IMR-90 (cell line): ENCODE results near the gene CYP11A1. TPM values are rescaled to one million over a fixed set of nuclear protein-coding genes. Genes with fewer than 3 reads are reported as not detected.

ENCODE experiments used
- ATAC-seq: fragments of 200-7000 bp; cut with Tn5 transposase; 2 replicates; pipeline ENCODE4 v1.9.1; 2020; ENCODE audit warnings: low read depth, mild to moderate bottlenecking, moderate library complexity
- BruUV-seq: library from RNA; stranded (reverse); fragments of 400-500 nt; replicated peaks from 2 replicates; lab custom pipeline; 2021; lab: Mats Ljungman, UMichigan
- CTCF ChIA-PET: fragments of 300-600 bp; formaldehyde crosslinking; extraction: SDS; loops from one replicate; lab custom pipeline; 2021; ENCODE audit warnings: antibody characterized with exemption; lab: Yijun Ruan, JAX
- POLR2A ChIA-PET: fragments of 300-600 bp; sonication (Branson Sonifier 250); formaldehyde crosslinking; loops from one replicate; lab custom pipeline; 2022; ENCODE audit warnings: antibody characterized with exemption; ENCODE audit not compliant: unreplicated experiment; lab: Charles Lee
- DNase-seq: peaks from one replicate; pipeline ENCODE4 v3.0.0; 2013
- H2AFZ ChIP-seq: replicated peaks from 2 replicates; pipeline ENCODE3; 2013; ENCODE audit warnings: low read length, mild to moderate bottlenecking; ENCODE audit not compliant: poor library complexity
- H2AK5ac ChIP-seq: 2 replicates; pipeline ENCODE4 v1.6.1; 2013; ENCODE audit warnings: low read depth, low read length, inconsistent platforms
- H2AK9ac ChIP-seq: replicated peaks from 2 replicates; pipeline ENCODE3; 2013; ENCODE audit warnings: mild to moderate bottlenecking, low read depth, low read length, moderate library complexity; ENCODE audit not compliant: poor library complexity
- H2BK120ac ChIP-seq: 2 replicates; pipeline ENCODE4 v1.6.1; 2013; ENCODE audit warnings: low read depth, low read length, inconsistent platforms
- H2BK15ac ChIP-seq: 3 replicates; pipeline ENCODE4 v1.6.1; 2013; ENCODE audit warnings: low read depth, low read length, inconsistent platforms
- H2BK20ac ChIP-seq: 2 replicates; pipeline ENCODE4 v1.6.1; 2013; ENCODE audit warnings: low read depth, mild to moderate bottlenecking, inconsistent platforms, low read length, moderate library complexity
- H2BK5ac ChIP-seq: 2 replicates; pipeline ENCODE4 v1.6.1; 2013; ENCODE audit warnings: mild to moderate bottlenecking, low read depth, low read length, inconsistent platforms; ENCODE audit not compliant: poor library complexity, severe bottlenecking
- H3K14ac ChIP-seq: replicated peaks from 2 replicates; pipeline ENCODE4 v1.6.1; 2013; ENCODE audit warnings: low read depth, low read length, inconsistent platforms
- H3K18ac ChIP-seq: 2 replicates; pipeline ENCODE4 v1.6.1; 2013; ENCODE audit warnings: low read depth, low read length, control low read depth
- H3K23ac ChIP-seq: 2 replicates; pipeline ENCODE4 v1.6.1; 2013; ENCODE audit warnings: low read depth, low read length, inconsistent platforms
- H3K27ac ChIP-seq: 2 replicates; pipeline ENCODE4 v1.5.1; 2013; ENCODE audit warnings: mild to moderate bottlenecking, control low read depth, low read length; ENCODE audit not compliant: insufficient read depth
- H3K27me3 ChIP-seq: 2 replicates; pipeline ENCODE4 v1.6.1; 2013; ENCODE audit warnings: low read length; ENCODE audit not compliant: control insufficient read depth, insufficient read depth
- H3K36me3 ChIP-seq: 2 replicates; pipeline ENCODE4 v1.6.1; 2013; ENCODE audit warnings: low read length, mixed read lengths; ENCODE audit not compliant: control insufficient read depth, insufficient read depth
- H3K4ac ChIP-seq: 2 replicates; pipeline ENCODE4 v1.6.1; 2013; ENCODE audit warnings: low read depth, low read length, inconsistent platforms
- H3K4me1 ChIP-seq: 2 replicates; pipeline ENCODE4 v1.6.1; 2013; ENCODE audit warnings: low read length, mixed read lengths; ENCODE audit not compliant: control insufficient read depth, insufficient read depth
- H3K4me2 ChIP-seq: 2 replicates; pipeline ENCODE4 v1.6.1; 2013; ENCODE audit warnings: low read depth, mild to moderate bottlenecking, control low read depth, low read length, moderate library complexity
- H3K4me3 ChIP-seq: 2 replicates; pipeline ENCODE4 v1.5.1; 2013; ENCODE audit warnings: low read depth, mild to moderate bottlenecking, control low read depth, low read length, moderate library complexity; ENCODE audit not compliant: insufficient read depth
- H3K56ac ChIP-seq: 2 replicates; pipeline ENCODE4 v1.6.1; 2013; ENCODE audit warnings: low read length, inconsistent platforms; ENCODE audit not compliant: insufficient read depth; ENCODE audit errors: extremely low read depth
- H3K79me1 ChIP-seq, 2 experiments: 2 replicates each; pipeline ENCODE4 v1.6.1; 2013; ENCODE audit warnings: low read length in 2 of 2, inconsistent platforms in 1 of 2, low read depth in 1 of 2
- H3K9ac ChIP-seq: 2 replicates; pipeline ENCODE4 v1.6.1; 2013; ENCODE audit warnings: low read depth, low read length, control low read depth
- H3K9me1 ChIP-seq: 2 replicates; pipeline ENCODE4 v1.6.1; 2013; ENCODE audit warnings: low read length, inconsistent platforms; ENCODE audit not compliant: insufficient read depth
- H3K9me3 ChIP-seq: 2 replicates; pipeline ENCODE4 v1.6.1; 2013; ENCODE audit warnings: low read length; ENCODE audit not compliant: control insufficient read depth, insufficient read depth
- H4K20me1 ChIP-seq: 2 replicates; pipeline ENCODE4 v1.6.1; 2013; ENCODE audit warnings: low read length, inconsistent platforms; ENCODE audit not compliant: insufficient read depth
- H4K5ac ChIP-seq: 2 replicates; pipeline ENCODE4 v1.6.1; 2013; ENCODE audit warnings: mild to moderate bottlenecking, low read depth, low read length, control low read depth
- H4K8ac ChIP-seq, 2 experiments: 2 replicates each; pipeline ENCODE4 v1.6.1; 2013; ENCODE audit warnings: low read depth in 2 of 2, low read length in 2 of 2, control low read depth in 1 of 2, inconsistent platforms in 1 of 2
- H4K91ac ChIP-seq: 2 replicates; pipeline ENCODE4 v1.6.1; 2013; ENCODE audit warnings: low read depth, low read length, inconsistent platforms; ENCODE audit not compliant: insufficient read depth
- RAD21 ChIP-seq: IDR thresholded peaks from 2 replicates; pipeline ENCODE4 v1.6.1; 2012; ENCODE audit warnings: low read length, improper control_type of control experiment
- WGBS, 2 experiments: methylation state at CpG; one replicate each; pipeline versions ENCODE4 v1.1.5 to v1.1.7; 2013; ENCODE audit warnings: missing lambda C conversion rate in 2 of 2; ENCODE audit not compliant: insufficient read length in 1 of 2; ENCODE audit errors: extremely low coverage in 2 of 2; 5-methylcytosine and 5-hydroxymethylcytosine counted together
- dilution Hi-C: fragments of 300-500 bp; cut with HindIII; formaldehyde crosslinking; loops from one replicate; pipeline ENCODE4 v1.14.3; 2018; ENCODE audit warnings: low sequenced_read_pairs; ENCODE audit not compliant: unreplicated experiment
- in situ Hi-C: fragments of 300-500 bp; cut with MboI; formaldehyde crosslinking; loops from 3 replicates; pipeline ENCODE4 v1.14.3; 2019; ENCODE audit warnings: low sequenced_read_pairs, inconsistent platforms, mixed read lengths
- intact Hi-C: fragments of 100-400 bp; cut with micrococcal nuclease; formaldehyde crosslinking; loops from 2 replicates; pipeline ENCODE4 v1.10.0; 2022
- polyA plus RNA-seq, 3 experiments: library from polyadenylated mRNA; depleted of rRNA; stranded (reverse); fragments of >200 nt; gene quantifications; 2 replicates each; pipeline ENCODE4 v1.2.3, GENCODE V29; 2012; ENCODE audit warnings: low replicate concordance in 1 of 3
- total RNA-seq: library from RNA; depleted of rRNA; stranded (reverse); fragments of >200 nt; gene quantifications from 2 replicates; pipeline ENCODE4 v1.2.3, GENCODE V29; 2012

CYP11A1 gene
- total and polyA plus RNA-seq, 2 of the 4 experiments (the other 2 are of a cell fraction), result 0.18 to 0.50 TPM

GRCh38 chr15:74332011-74332410, 35.4 kb downstream of the CYP11A1 start:
- WGBS, 2 experiments, result no CpG with 5 or more reads among the region's 3 CpGs
- Histone ChIP-seq H3K23ac (no peak overlapping the region), H3K27me3 (peaks cover 51% of the 10 kb centered on the region), H2AFZ (no peak overlapping the region), H3K4ac (no peak overlapping the region), H3K4me3 (no peak overlapping the region), H3K9me3 (no peaks in the 10 kb centered on the region), H3K9me1 (0 out of 2 replicates have a peak, but pooled peaks cover 2% of the 10 kb centered on the region), H2BK5ac (no peak overlapping the region), H3K9ac (no peak overlapping the region), H3K4me1 (no peaks in the 10 kb centered on the region), H3K4me2 (no peak overlapping the region), H2AK5ac (no peak overlapping the region), H2BK120ac (no peak overlapping the region), H3K79me1 (no peaks in the 10 kb centered on the region), H2BK20ac (no peak overlapping the region), H4K20me1 (no peaks in the 10 kb centered on the region), H4K5ac (no peak overlapping the region), H2BK15ac (no peak overlapping the region), H3K14ac (no peak overlapping the region), H3K18ac (no peak overlapping the region), H3K56ac (no peak overlapping the region), H3K36me3 (no peaks in the 10 kb centered on the region), H3K27ac (no peak overlapping the region), H4K91ac (no peak overlapping the region), H2AK9ac (no peak overlapping the region), H4K8ac (no peak overlapping the region)
- POLR2A ChIA-PET, result no interaction called here
- DNase-seq, result no peak
- ATAC-seq, result no peak
- BruUV-seq, result no TSS peak
- in situ Hi-C loops, result no loop called here
- CTCF ChIA-PET, result no interaction called here
- intact Hi-C loops, result no loop called here
- TF ChIP-seq RAD21, result no peak
- dilution Hi-C loops, result no loop called here
